ENCODE data around the gene ELK4.
"Not testable (repeated sequence)": the region's sequence is repeated elsewhere in the genome, so short reads cannot be mapped to it uniquely, and the experiment has no call there.

Gene ELK4

GRCh38 chr1:205664399-205665017 lies 32.7 kb upstream of the ELK4 start:
- DNase-seq (ENCODE audit: low read depth): no peak

GRCh38 chr1:205663286-205663936 lies 31.6 kb upstream of the ELK4 start:
- no peak for DNase-seq (ENCODE audit: low read depth)

GRCh38 chr1:205662791-205663190 lies 31.0 kb upstream of the ELK4 start:
- DNase-seq (ENCODE audit: low read depth): no peak

- DNase-seq (ENCODE audit: low read depth): no peak
Observed at GRCh38 chr1:205662135-205662738, 30.4 kb upstream of the ELK4 start.

GRCh38 chr1:205661429-205662134 lies 29.8 kb upstream of the ELK4 start:
- DNase-seq (ENCODE audit: low read depth): no peak

- DNase-seq (ENCODE audit: low read depth): no peak
Observed at GRCh38 chr1:205660361-205660760, 28.6 kb upstream of the ELK4 start.

GRCh38 chr1:205658943-205659581 lies 27.3 kb upstream of the ELK4 start:
- DNase-seq (ENCODE audit: low read depth): peak; percentile 62

- no peak for DNase-seq (ENCODE audit: low read depth)
Observed at GRCh38 chr1:205656236-205656635, 24.4 kb upstream of the ELK4 start.

GRCh38 chr1:205652984-205653383 lies 21.2 kb upstream of the ELK4 start:
- no peak for DNase-seq (ENCODE audit: low read depth)

GRCh38 chr1:205650241-205650640 lies 18.4 kb upstream of the ELK4 start:
- DNase-seq (ENCODE audit: low read depth): no peak

GRCh38 chr1:205645519-205645918 lies 13.7 kb upstream of the ELK4 start:
- no peak for DNase-seq (ENCODE audit: low read depth)

- no peak for DNase-seq (ENCODE audit: low read depth)
Observed at GRCh38 chr1:205642679-205643307, 11.0 kb upstream of the ELK4 start.

GRCh38 chr1:205639567-205639966 lies 7.8 kb upstream of the ELK4 start:
- no peak for DNase-seq (ENCODE audit: low read depth)

- no peak for DNase-seq (ENCODE audit: low read depth)
Observed at GRCh38 chr1:205637854-205638468, 6.2 kb upstream of the ELK4 start.

GRCh38 chr1:205636732-205637131 lies 4.9 kb upstream of the ELK4 start:
- DNase-seq (ENCODE audit: low read depth): no peak

GRCh38 chr1:205636138-205636530 lies 4.3 kb upstream of the ELK4 start:
- not testable (repeated sequence) for DNase-seq (ENCODE audit: low read depth)

- DNase-seq (ENCODE audit: low read depth): no peak
Observed at GRCh38 chr1:205633421-205633976, 1.7 kb upstream of the ELK4 start.

GRCh38 chr1:205632669-205633169 lies 908 bp upstream of the ELK4 start:
- DNase-seq (ENCODE audit: low read depth): no peak

GRCh38 chr1:205631010-205631767 lies 622 bp downstream of the ELK4 start:
- peak; percentile 80 for DNase-seq (ENCODE audit: low read depth)

- DNase-seq (ENCODE audit: low read depth): no peak
Observed at GRCh38 chr1:205630651-205631009, 1.2 kb downstream of the ELK4 start.
